Pancreas (tissue), 10 donors: ENCODE data around the gene SAMMSON. TPM values are rescaled to one million over a fixed set of nuclear protein-coding genes. Genes with fewer than 3 reads are reported as not detected.
A peak's percentile ranks its signal among the peaks of the same experiment; 100 is the strongest.

Source experiments
- ATAC-seq, 4 donors: fragments of 200-7000 bp; cut with Tn5 transposase; one replicate each; pipeline versions ENCODE4 v1.8.0 to v1.9.1; 2020; ENCODE audit warnings: mild to moderate bottlenecking in 4 of 4, moderate library complexity in 4 of 4
- DNase-seq, 6 donors: peaks; one replicate each; pipeline ENCODE4 v3.0.0-alpha.2; 2020
- FAIRE-seq: peaks from 2 replicates; lab custom pipeline; 2012; peaks lifted over from hg19 to GRCh38; lab: Jason Lieb, UNC
- H3K27ac ChIP-seq, 4 donors: fragments of 200-600 bp; sonication (generic); 1 replicate in 3 of 4; 2 replicates in 1 of 4; pipeline versions ENCODE4 v1.5.0 to v1.8.0; 2020
- H3K27me3 ChIP-seq, 4 donors: fragments of 200-600 bp; one replicate each; pipeline ENCODE4 v1.8.0; 2021
- H3K36me3 ChIP-seq, 3 donors: fragments of 200-600 bp; sonication (generic) in 1 of 3; one replicate each; pipeline versions ENCODE4 v1.5.0 to v1.8.0; 2020 to 2021
- H3K4me1 ChIP-seq, 3 donors: fragments of 200-600 bp; one replicate each; pipeline ENCODE4 v1.8.0; 2021
- H3K4me3 ChIP-seq, 4 donors: fragments of 200-600 bp; sonication (generic) in 2 of 4; one replicate each; pipeline versions ENCODE4 v1.5.0 to v1.8.0; 2020 to 2021
- H3K9me3 ChIP-seq, 4 donors: fragments of 200-600 bp; one replicate each; pipeline ENCODE4 v1.8.0; 2021
- WGBS, 2 donors: extraction: QIAGEN DNeasy Blood & Tissue Kit; methylation state at CpG; one replicate each; pipeline ENCODE4 v1.1.7; 2013; 5-methylcytosine and 5-hydroxymethylcytosine counted together
- intact Hi-C, 3 donors: fragments of 100-400 bp; cut with DNase I; formaldehyde crosslinking; loops; one replicate each; pipeline versions ENCODE4 v1.11.1 to v1.14.2; 2022
- polyA plus RNA-seq, 2 donors: library from polyadenylated mRNA; stranded (reverse); fragments of 200-250 nt; gene quantifications; one replicate each; pipeline ENCODE4 v1.2.3, GENCODE V29; 2013
- total RNA-seq, 6 donors: library from RNA; stranded (reverse); fragmentation: NEBNext Ultra II Directional in 4 of 6; extraction: Animal tissue kit (Norgen Biotek cat#: 25700) in 4 of 6; gene quantifications; one replicate each; pipeline versions ENCODE4 v1.2.1 to v1.2.4, GENCODE V29; 2021 to 2023
- TF ChIP-seq, protein P1 (sequence below), 4 donors: fragments of 200-600 bp; sonication (generic) in 3 of 4; IDR thresholded peaks; one replicate each; pipeline versions ENCODE4 v1.5.0 to v1.8.0; 2021; ENCODE audit warnings: antibody characterized with exemption in 4 of 4
- donor health status: healthy with polysubstance abuse.
- donor health status: DM: no; HTN: no; CAD: no; lungs with moderate emphysema.
- donor health status: DM: no; HTN: no; CAD: no.
- donor health status: control.
- donor health status: control.
- donor health status: Bipolar disorder and iron deficiency.
- donor health status: DM: yes; HTN: yes; CAD: no.
- donor health status: DM: no; HTN: no; CAD: no.
- donor health status: DM: no; HTN: no; CAD: no.
- donor health status: DM: yes; HTN: yes; CAD: no.

Gene SAMMSON
- total and polyA plus RNA-seq, 8 donors = 0.14 TPM; not detected in 7

DNA sequence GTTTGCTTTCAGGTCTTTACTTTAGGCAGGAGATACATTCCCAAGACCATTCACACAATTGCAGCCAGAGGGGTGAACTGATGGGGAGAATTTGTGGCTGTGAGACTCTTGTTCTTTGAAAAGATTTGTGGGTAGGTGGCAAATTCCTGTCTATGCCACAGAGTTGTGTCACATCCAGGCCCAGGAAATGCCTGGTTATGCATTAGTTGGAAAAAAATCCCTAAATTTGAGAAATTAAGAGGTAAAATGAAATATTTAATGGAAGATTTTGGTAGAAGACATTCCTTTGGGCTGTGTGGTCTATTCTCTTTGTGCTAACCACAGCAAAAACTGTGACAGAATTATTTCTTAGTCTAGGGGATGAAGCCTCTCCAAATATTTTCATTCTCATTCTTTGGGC is 28.8 kb downstream of the SAMMSON start:
- Histone ChIP-seq H3K36me3 (no peaks in the 10 kb centered on the region), H3K4me1 (no peaks in the 10 kb centered on the region), H3K27me3 (no peaks in the 10 kb centered on the region), H3K27ac (no peak overlapping the region), H3K4me3 (no peak overlapping the region), H3K9me3 (no peaks in the 10 kb centered on the region)
- TF ChIP-seq, protein P1, sequence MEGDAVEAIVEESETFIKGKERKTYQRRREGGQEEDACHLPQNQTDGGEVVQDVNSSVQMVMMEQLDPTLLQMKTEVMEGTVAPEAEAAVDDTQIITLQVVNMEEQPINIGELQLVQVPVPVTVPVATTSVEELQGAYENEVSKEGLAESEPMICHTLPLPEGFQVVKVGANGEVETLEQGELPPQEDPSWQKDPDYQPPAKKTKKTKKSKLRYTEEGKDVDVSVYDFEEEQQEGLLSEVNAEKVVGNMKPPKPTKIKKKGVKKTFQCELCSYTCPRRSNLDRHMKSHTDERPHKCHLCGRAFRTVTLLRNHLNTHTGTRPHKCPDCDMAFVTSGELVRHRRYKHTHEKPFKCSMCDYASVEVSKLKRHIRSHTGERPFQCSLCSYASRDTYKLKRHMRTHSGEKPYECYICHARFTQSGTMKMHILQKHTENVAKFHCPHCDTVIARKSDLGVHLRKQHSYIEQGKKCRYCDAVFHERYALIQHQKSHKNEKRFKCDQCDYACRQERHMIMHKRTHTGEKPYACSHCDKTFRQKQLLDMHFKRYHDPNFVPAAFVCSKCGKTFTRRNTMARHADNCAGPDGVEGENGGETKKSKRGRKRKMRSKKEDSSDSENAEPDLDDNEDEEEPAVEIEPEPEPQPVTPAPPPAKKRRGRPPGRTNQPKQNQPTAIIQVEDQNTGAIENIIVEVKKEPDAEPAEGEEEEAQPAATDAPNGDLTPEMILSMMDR (IDR thresholded peaks at IDR 0.05) = no peak
- no peak for DNase-seq
- ATAC-seq = no peak
- intact Hi-C loops = no loop called here
- FAIRE-seq = no peak

DNA sequence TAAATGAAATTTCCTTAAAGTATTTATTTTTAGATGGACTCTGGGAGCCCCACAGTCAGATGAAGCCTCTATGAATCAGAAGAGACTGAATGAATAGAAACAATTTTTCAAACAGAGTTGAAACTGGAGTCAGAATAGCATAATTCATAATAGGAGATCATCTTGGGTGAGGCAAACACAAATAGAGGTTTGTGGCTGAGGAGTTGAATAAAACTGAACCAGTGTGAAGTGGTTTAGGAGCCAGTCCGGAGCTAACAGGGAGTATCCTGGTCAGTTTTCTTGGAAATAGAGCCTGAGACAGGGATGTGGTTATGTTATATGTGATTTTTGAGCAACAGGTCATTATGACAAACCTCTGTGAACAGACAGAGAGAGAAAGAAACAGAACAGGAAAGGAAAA is 39.2 kb downstream of the SAMMSON start:
- intact Hi-C loops = no loop called here

DNA sequence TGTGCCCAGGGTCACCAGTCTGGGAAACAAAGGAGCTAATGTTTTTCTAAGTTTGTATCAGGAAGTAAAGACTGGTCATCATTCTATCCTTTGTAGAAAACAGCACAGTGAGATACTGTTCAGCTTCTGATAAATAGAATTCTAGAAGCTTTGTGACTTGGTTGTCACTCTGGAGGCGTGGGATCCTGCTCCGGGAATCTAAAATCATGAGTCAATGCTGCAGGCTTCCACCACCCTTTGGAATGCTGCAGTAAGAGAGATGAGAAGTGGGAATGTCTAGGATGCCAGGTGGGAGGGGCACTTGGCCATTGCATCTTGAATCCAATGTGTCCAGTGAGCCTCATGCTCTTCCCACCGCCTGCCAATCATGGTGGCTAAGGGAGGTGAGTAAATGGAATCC is 40.9 kb downstream of the SAMMSON start:
- H3K4me3 ChIP-seq = no peak overlapping the region
- no peak for FAIRE-seq
- no peak overlapping the region for H3K27ac ChIP-seq
- TF ChIP-seq, protein P1 (IDR thresholded peaks at IDR 0.05) = no peak
- intact Hi-C loops = no loop called here
- no peaks in the 10 kb centered on the region for H3K9me3 ChIP-seq
- no peak for DNase-seq
- H3K4me1 ChIP-seq = no peaks in the 10 kb centered on the region
- H3K27me3 ChIP-seq = no peaks in the 10 kb centered on the region
- 70 to 71% methylated on average over 3 of the region's 3 CpGs for WGBS, 2 donors
- ATAC-seq = no peak
- H3K36me3 ChIP-seq = no peaks in the 10 kb centered on the region

More for the DNA sequence above, 39.2 kb downstream of the SAMMSON start:
- WGBS, 2 donors = 61 to 65% methylated on average over 1 of the region's 1 CpG
- TF ChIP-seq, protein P1 (IDR thresholded peaks at IDR 0.05) = no peak
- no peaks in the 10 kb centered on the region for H3K9me3 ChIP-seq
- no peaks in the 10 kb centered on the region for H3K27me3 ChIP-seq
- no peaks in the 10 kb centered on the region for H3K36me3 ChIP-seq
- DNase-seq = no peak
- no peak overlapping the region for H3K27ac ChIP-seq
- ATAC-seq = no peak
- FAIRE-seq = no peak
- H3K4me3 ChIP-seq = no peak overlapping the region
- no peaks in the 10 kb centered on the region for H3K4me1 ChIP-seq

DNA sequence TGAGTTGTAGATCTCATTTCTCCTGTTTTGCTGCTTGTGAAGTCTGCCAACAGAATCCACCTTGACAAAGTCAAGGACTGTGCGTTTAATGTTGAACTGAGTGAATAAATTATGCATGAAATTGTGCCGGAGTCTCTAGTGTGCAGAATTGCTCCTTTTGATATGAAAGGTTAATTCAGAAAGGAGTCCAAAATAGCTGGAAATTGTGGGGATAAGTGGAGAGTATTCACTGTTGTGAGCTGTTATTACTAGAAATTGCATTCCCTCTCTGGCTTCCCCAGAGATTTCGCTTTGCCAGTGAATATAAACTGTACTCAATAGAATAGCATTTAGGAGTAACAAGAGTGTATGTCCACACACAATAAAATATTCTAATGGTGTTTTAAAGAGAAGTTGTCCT is 43.1 kb downstream of the SAMMSON start:
- H3K36me3 ChIP-seq = no peaks in the 10 kb centered on the region
- H3K27me3 ChIP-seq = no peaks in the 10 kb centered on the region
- no peak for FAIRE-seq
- WGBS, 2 donors = 68 to 79% methylated on average over 3 of the region's 3 CpGs
- ATAC-seq = no peak
- no peak overlapping the region for H3K4me3 ChIP-seq
- TF ChIP-seq, protein P1 (IDR thresholded peaks at IDR 0.05) = no peak
- DNase-seq = no peak
- no peaks in the 10 kb centered on the region for H3K9me3 ChIP-seq
- H3K4me1 ChIP-seq = no peaks in the 10 kb centered on the region
- intact Hi-C loops = no loop called here
- no peak overlapping the region for H3K27ac ChIP-seq

DNA sequence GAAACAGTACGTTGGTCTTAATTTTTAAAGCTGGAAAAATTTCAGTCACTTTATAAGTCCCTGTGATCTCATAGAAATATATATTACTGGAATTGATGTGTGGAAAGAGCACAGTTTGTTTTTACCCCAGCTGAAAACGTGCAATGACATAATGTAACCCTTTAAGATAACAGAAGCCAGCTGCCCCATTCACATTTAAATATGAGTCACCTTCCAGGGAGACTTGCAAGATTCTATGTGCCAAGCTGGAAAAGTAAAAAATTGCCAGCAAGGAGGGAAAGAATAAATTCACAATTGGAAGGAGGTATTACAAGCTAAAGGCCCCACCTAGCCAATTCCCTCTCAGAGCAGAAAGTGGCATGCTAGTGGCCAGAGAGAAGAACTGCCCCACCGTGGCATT is 50.2 kb downstream of the SAMMSON start:
- Histone ChIP-seq H3K27me3 (no peaks in the 10 kb centered on the region), H3K4me1 (no peaks in the 10 kb centered on the region), H3K4me3 (no peak overlapping the region), H3K9me3 (no peaks in the 10 kb centered on the region), H3K36me3 (no peaks in the 10 kb centered on the region), H3K27ac (no peak overlapping the region)
- intact Hi-C loops = no loop called here
- WGBS, 2 donors = 60 to 68% methylated on average over 3 of the region's 3 CpGs
- FAIRE-seq = no peak
- DNase-seq = peak in 2 of 6 donors; percentile 6 to 24
- peak; percentile 53 to 78 (median 69) for ATAC-seq
- TF ChIP-seq, protein P1 (IDR thresholded peaks at IDR 0.05) = no peak
